HL-60/S4 treated with phorbol 12-myristate 13-acetate at 8.2 ng/mL for 4 days and 3 days (cell line): ENCODE measurements around the gene FRMD4B.
"Not testable (repeated sequence)": the region's sequence is repeated elsewhere in the genome, so short reads cannot be mapped to it uniquely, and the experiment has no call there.

Source experiments
- in situ Hi-C: fragments of 300-500 bp; cut with MboI; formaldehyde crosslinking; loops from 2 replicates; pipeline ENCODE4 v1.15.0; 2022; ENCODE audit warnings: low sequenced_read_pairs

Gene FRMD4B

GRCh38 chr3:69325151-69325550 is 60.7 kb downstream of the FRMD4B start:
- in situ Hi-C loops, result no loop called here

DNA sequence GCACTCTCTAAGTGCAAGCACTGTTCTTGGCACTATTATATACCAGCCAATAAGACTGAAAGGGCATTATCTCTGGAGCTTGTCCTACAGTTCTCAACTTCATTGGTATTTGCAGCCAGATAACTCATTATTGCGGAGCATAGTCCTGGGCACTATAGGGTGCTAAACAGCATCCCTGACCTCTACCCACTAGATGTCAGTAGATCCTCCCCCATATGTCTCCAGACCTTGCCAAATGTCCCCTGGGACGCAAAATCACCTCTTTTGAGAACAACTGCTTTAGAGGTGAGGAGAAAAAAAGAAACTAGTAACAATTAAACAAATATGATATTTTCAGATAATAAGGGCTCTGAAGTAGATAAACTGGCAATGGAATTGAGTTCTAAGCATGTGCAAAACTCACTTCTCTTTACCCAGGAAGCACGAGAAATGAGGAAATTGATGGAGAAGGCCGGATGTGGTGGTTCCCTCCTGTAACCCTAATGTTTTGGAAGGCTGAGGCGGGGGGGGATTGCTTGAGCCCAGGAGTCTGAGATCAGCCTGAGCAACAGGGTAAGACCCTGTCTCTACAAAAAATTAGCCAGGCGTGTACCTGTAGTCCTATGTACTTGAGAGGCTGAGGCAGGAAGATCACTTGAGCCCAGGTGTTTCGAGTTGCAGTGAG is 61.4 kb downstream of the FRMD4B start:
- in situ Hi-C loops, result no loop called here

DNA sequence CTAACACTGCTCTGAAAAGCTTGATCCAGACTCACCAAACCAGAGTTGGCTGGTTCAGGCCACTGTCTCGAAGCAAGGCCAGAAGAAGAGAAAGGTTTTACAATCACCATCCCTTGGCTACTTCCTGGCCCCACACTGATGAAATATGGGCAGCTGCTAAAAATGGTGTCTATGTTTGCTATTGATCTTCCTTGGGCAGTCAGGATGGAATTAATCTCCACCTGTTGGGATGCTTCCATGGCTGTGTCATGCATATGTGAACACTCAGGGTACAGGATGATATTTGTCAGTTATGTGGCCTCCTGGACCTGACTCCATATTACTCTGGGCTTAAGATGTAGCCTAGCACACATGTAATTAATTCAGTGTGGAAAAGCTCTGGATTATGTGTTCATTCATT is 61.9 kb downstream of the FRMD4B start:
- in situ Hi-C loops, result no loop called here

GRCh38 chr3:69322512-69322911 is 63.4 kb downstream of the FRMD4B start:
- in situ Hi-C loops, result not testable (repeated sequence)

GRCh38 chr3:69322158-69322509 is 63.8 kb downstream of the FRMD4B start:
- in situ Hi-C loops, result no loop called here

DNA sequence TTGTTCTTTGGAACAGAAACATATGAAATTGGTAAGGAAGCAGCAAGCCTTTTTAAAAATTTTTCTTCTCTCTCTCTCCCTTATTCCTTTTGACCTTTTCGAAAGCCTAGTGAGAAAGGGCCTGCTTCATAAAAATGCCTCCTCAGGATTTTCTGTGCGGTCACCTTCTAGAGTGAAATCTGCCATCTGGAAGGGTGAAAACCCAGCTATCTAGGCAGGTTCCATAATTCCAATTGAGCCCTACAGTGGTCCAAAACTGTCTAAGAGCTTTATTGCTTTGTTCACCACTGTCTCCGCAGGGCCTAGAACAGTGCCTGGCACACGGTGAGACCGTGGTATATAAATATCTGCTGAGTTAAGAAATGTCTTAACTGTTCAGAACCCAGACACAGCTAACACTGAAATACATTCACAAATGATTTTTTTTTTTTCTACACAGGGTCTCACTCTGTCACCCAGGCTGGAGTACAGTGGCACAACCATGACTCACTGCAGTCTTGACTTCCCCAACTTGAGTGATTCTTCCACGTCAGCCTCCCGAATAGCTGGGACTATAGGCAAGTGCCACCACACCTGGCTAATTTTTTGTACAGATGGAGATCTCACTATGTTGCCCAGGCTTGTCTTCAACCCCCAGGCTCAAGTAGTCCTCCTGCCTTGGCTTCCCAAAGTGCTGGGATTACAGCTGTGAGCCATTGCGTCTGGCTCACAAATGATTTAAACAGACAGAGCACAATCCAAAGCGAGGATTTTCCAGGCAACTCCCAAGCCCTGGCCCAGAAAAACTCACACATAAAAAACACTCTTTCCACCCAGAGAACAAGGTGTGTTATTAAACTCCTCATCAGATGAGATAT is 64.4 kb downstream of the FRMD4B start:
- in situ Hi-C loops, result no loop called here

DNA sequence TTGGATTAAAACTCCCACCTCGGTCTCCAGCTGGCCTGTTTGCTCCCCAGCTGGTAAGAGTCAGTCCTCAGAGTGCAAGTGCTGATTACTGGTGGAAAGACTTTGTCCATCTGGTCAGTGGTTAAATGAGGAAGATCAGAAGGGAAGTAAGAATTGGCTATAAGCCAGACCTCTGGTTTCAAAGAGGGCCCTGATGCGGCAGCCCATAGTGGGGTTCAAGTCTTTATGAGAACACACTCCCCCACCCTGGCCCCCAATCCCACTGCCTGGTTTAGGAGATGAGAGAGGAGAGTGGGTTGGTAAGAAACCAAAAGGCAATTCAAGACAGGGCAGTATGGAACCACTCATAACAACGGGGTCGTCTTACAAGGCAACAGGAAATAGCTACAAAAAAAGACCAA is 65.0 kb downstream of the FRMD4B start:
- in situ Hi-C loops, result no loop called here

DNA sequence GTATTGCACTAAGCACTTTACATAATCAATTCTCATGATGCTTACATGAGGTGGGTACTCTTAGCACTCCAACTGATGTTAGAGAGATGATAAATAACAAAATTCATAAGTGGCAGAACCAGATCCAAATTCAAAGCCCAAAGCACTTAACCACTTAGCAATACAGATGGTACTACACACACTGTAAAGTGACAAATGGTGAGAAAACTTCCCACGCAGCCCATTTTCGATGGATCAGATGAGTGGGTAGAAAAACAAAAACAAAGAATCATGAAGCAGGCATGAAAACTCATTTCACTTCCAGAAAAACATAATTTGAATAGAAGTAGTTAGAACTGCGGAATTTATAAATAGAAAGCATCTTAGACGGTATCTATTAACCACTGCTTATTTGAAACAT is 66.2 kb downstream of the FRMD4B start:
- in situ Hi-C loops, result no loop called here

DNA sequence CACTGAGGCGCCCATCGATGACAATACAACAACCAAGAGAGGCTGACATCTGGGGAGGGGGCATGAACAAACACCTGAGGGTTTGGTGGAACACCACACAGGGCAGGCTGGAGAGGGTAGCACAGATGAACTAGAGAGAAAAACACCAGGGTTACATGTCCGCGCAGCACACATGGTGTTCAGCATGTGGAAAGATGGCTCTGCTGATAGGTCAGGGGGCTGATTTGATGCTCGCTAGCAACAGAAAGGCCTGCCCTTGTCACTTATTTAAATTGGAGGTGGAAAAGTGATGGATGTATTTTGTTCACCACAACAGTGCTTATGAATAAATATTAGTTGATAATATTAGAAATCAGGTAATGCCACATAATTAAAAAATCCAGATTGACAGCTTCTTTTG is 67.5 kb downstream of the FRMD4B start:
- in situ Hi-C loops, result no loop called here

DNA sequence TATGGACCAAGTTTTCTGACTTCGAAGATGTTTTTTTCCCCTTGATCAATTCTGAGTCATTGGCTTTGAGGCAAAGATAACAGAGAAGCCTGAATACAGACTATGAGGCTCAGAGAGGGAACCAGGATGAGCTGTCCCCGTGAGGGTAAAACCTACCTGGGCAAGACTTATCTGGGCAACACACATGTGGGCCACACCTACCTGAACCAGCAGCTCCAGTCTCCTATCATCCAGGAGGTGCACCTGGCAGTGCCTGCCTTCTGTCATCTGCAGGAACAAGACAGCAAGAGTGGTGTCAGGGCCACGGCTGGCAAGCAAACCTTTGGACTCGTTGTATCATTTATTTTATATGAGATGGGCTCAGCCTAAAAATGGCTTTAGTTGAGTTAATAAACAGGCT is 72.6 kb downstream of the FRMD4B start:
- in situ Hi-C loops, result no loop called here

DNA sequence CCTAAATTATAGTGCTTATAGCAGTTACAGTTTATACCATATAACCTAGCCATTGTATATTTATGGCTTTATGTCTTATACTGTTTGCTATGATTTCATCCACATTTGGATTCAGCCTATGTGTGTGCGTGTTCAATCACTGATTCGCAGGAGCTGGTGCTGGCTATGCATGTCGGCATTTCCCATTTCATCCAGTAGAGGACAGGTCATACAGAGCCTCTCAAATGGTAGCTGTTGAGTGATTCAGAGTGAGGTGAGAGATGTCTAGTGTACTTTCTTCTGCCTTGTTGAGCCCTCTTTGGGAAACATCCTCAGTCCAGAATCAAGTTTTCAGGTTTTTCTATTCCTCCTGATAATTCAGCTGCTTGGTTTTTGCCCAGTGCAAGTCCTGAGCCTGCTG is 76.1 kb downstream of the FRMD4B start:
- in situ Hi-C loops, result no loop called here

DNA sequence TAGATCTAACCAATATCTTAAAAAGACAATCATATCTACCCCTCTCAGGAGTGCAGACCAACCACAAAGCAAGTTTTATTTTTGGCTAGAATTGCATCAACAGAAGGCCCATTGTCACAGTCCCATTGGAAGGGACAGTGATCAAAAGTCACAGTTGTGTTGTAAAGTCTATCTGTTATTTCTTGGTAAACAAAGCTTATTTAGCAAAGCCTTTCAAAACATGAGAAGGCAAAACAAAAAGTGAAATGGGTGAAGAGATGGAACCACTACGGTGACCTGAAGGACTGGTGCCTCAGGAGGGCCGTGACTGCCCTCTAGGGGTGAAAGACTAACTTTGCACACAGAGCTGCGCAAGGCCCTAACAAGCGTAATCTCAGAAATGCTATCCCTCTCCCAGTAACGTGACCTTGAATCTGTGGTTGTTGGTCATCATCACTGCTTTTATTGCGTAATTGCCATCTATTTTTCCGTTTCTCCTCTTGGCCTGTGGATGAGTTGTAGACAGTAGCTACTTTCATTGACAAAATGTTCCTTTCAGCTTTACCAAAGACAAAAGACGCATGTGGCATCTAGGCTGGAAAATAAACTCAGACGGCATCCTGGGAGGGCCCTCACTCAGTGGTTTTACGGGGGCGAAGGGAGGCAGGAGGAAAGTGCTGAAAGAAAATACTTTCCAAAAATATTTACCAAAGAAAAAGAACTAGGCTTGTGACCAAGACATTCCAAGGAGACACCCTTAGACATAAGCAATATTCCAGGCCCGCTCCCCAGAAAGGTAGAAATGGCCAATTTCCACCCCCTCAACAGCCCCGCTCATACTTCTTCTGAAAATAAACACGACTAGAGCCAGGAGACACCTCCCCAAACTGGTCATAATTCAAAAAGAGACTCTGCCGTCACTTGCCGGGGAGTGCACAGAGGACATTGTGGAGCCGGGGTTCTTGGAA is 79.4 kb downstream of the FRMD4B start:
- in situ Hi-C loops, result no loop called here

- in situ Hi-C loops, result no loop called here
Measured at GRCh38 chr3:69305011-69305410, 80.9 kb downstream of the FRMD4B start.

- in situ Hi-C loops, result no loop called here
Measured at GRCh38 chr3:69304396-69304795, 81.5 kb downstream of the FRMD4B start.

DNA sequence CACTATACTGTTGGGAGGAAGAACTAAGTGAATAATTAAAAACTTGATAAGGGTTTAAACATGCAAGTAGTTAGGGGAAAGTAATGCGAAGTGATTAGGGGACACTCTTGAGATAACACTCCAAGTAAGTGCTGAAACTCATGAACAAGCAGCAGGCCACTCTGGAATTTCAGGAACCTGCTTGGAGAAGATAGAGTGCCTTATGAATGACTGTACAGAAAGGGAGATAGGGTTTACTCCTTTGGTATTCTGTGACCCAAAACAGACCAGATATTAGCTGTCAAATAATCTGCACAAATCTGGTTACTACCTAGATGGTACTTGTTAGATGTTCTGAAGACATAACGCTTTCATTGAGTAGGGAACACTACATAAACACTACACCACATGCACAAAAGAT is 85.6 kb downstream of the FRMD4B start:
- in situ Hi-C loops, result no loop called here

DNA sequence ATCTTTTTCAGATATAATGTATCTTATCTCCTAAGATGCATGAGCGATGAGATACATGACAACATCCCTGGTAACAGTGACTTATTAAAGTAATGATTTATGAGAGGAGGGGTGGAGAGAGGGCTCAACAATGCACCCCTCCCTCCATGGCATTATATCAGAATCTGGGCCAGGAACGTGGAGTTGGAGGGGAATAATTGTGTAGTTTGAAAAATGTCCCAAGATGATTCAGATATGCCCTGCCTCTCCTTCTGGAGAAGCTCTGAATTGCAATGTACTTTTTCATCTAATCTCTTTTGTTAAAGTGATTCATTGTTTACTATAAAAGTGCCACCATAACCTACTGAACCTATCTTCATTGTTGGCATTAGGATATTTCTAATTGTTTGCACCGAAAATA is 86.5 kb downstream of the FRMD4B start:
- in situ Hi-C loops, result no loop called here

DNA sequence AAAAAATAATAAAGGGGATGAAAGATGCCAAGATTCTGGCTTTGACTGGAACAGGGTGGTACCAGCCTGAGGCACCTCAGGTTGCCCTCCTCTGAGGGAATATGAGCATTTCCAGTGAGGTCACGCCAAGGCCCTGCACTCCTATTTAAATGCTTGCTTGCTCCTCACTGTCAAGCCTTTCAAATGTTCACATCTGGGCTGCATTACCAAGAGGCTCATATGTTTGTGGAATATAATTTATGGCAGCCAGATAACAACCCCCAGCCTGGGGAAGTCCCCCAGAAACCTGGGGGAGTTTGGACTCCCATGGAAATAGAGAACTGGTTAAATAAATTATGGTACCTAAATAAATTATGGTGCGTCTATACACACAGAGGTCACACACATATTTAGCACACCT is 88.4 kb downstream of the FRMD4B start:
- in situ Hi-C loops, result no loop called here

GRCh38 chr3:69296995-69297394 is 88.9 kb downstream of the FRMD4B start:
- in situ Hi-C loops, result no loop called here

GRCh38 chr3:69294014-69294766 is 91.7 kb downstream of the FRMD4B start:
- in situ Hi-C loops, result no loop called here

DNA sequence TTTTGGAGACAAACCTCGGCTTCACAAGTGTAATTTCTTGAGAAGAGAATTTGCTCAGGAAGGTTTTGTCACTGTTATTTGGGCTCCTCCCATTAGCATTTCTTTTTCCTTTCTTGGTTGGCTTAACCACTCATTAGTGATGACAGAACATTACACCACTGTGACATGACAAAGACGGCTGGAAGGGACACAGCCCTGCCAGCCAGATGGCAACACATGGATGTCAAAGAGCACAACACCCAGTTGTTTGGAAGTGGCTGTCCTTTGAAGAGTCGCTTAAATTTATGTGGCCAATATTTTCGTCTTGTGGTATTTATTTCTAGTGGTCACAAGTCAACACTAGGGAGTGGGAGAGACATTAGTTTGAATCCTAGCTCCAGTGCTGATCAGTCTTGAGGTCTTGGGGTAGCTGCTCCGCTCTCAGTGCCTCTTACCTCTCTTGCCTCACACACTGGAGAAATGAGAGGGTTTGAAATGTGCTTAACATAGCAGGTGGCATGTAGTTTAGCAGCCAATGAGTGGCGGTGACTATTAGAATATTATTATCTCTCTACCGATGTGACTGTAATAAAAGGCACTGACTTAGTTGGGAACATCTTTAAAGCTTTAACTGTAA is 92.8 kb downstream of the FRMD4B start:
- in situ Hi-C loops, result no loop called here
